ENCODE results near the gene STK33.
A peak's percentile ranks its signal among the peaks of the same experiment; 100 is the strongest.

The STK33 gene

DNA sequence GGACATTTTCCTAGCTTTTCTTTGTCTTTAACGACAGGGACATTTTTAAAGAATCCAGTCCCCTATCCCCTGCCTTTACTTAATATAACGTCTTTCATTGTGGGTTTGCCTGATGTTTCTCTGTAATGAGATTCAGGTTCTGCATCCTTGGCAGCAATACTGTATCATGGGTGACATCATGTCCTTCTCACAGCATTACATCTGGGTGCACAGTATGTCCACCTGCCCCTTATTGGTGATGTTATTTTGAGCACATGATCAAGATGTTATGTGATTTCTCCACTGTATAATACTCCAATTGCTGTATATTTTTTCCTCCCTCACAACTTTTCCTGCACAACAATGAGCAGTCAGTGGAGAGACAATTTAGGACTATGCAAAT lies 9.7 kb upstream of the STK33 start:
- no peak for DNase-seq (ENCODE audit: low read depth)

DNA sequence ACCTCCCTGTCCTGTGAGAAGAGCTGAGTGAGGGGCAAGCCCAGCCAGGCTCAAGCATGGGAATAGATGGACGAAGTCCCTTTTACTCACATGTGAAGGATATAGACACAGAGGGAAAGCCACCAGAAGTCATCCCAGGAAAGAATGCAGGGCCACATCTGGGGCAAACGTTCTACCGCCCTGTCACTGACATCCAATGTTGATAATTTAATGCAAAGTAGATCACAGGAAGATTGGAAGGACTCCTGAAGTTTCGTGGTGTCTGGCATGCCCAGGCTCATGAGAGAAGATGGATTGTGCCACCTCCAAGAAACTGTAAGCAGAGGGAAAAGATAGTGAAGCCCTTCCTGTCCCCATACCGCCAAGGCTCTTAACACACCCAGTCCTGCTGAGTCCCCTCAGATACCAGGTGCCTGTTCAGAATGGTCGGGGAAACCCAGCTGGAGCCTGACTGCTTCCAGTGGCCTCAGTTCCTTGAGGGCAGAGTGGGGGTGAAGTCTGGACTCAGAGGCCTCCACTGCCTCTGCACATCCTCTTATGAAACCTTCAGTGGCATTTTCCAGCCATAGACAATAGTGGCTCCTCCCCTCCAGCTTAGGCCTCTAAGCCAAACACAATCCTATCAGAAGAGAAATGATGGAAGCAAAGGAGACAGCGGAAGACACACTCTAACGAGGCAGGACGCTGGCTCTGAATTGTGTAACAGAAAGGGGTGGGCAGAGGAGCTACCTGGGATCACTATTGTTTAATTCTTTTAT lies 7.5 kb upstream of the STK33 start:
- DNase-seq (ENCODE audit: low read depth) = no peak

DNA sequence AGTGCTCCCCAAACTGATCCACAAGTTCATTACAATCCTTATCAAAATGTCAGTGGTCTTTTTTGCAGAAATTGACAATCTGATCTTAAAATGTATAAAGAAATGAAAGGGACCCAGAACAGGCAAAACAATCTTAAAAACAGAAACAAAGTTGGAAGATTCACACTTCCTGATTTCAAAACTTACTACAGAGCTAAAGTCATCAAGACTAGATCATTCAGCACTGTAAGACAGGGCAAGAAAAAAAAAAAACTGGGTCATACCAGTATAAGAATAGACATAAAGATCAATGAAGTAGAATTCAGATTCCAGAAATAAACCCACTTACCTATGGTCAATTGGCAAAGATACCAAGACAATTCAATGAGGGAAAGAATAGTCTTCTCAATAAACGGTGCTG lies 4.5 kb upstream of the STK33 start:
- no peak for DNase-seq (ENCODE audit: low read depth)

DNA sequence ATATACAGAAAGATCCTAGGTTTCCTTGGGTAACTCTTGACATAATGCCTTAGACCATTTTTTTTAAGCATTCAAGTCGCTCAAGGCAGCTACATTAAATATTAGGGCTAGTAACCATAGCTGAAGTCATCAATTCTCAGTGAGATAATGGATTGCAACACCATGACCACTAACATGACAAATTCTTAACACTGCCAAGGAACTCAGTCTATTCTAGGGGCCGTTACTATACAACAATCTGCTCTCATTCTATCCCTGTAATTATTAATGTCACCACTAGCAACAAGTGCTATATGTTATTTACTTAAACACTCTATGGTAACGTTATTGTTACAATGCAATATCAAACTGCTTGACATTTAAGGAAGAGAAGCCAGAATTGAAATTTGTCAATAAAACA lies 3.2 kb upstream of the STK33 start:
- DNase-seq (ENCODE audit: low read depth) = peak; percentile 37

DNA sequence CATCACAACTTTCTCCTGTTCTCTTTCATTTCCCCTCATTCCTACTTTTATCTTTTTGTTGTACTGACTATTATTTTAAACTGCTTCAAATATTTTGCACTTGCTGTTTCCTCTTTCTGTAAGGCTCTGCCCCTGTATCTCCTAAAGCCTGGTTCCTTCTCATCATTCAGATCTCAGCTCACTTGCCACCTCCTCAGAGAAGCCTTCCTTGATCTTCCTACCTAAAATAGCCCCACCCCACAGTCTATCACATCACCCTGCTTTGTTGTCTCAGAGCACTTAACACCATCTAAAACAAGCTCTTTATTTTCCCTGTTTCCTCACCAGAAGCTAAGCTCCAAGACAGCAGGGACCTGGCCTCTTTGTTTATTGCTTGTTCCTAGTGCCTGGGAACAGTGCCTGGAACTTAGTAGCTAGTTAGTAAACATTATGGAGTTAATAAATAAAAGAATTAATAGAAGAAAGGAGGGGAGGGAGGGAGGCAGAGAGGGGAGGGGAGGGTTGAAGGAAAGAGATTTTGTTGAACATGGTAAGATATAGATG lies 2.5 kb upstream of the STK33 start:
- DNase-seq (ENCODE audit: low read depth) = no peak

DNA sequence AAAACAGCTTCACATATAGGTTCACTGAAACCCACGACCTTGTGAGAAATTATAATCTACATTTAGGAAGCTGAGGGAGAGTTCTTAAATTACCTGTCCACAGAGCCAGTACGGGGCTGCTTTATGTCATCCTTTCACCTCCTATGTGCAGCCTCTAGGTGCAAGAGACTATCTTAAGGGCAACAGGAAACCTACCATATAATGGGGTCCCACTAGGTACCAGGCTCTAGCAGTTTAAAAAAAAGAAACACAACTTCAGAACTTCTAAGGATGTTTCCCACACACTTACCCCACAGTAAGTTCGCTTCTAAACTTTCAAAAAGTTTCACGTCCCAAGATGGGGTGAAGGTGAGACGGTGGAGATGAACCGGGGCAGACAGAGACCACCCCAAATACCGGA lies 573 bp downstream of the STK33 start:
- DNase-seq (ENCODE audit: low read depth) = no peak

DNA sequence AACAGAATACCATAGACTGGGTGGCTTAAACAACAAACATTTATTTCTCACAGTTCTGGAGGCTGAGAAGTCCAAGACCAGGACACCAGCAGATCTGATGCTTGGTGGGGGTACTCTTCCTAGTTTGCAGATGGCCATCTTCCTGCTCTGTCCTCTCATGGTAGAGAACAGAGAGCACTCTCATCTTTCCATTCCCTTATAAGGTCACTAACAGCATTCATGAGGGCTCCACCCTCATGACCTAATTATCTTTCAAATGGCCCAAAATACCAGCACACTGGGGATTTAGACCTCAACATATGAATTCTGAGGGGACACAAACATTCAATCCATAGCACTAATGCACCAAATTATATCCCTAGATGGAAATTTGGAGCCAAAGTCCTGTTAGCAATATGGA lies 6.1 kb downstream of the STK33 start:
- DNase-seq (ENCODE audit: low read depth) = no peak

DNA sequence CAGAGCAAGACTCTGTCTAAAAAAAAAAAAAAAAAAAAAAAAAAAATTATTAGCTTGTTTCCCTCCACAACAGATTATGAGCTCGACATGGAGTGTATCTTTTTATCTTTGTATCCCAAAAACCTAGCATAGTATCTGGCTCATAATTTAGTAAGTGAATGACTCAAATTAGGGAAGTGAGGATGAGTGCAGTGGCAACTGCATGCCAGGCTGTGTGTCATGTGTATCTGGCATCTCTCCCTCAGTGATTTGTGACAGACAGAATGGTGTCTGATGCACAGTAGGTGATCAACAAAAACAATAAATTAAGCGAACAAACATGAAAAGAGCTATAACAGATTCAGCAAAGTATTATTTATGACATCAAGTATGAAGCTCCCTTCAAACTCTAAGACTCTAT lies 7.2 kb downstream of the STK33 start:
- DNase-seq (ENCODE audit: low read depth) = no peak

DNA sequence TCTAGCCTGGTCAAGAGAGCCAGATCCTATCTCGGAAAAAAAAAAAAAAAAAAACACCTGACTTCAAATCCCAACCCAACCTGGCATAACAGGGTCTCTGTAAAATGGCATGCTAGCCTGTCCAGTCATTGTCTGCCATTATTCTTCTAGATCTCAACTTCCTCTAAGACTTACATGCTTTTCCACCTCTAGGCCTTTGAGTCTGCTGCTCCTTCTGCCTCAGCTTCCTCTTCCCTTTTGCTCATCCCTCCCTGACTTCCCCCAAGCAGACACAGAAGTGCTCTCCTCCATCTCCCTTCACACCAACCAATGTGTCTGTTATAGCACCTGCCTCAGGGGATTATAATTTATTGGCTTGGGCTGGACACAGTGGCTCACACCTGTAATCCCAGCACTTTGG lies 7.8 kb downstream of the STK33 start:
- no peak for DNase-seq (ENCODE audit: low read depth)

DNA sequence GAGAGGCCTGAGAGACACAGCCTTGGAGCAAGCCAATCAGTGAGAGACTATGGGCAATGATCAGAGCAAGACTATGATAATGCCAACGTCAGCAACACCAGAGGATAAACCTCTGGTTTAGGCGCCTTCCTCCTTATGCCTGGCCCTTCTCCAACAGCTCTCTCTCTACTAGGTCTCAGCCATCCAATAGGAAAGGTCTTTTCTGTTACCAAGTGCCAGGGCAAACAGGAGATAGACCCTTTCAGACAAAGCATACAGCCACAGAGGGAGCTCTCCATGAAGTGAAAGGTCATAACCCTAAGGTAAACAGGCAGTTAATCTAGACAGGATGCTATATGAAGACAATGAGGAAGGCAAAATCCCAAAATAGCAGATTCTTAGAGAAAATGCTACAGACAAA lies 9.5 kb downstream of the STK33 start:
- no peak for DNase-seq (ENCODE audit: low read depth)

DNA sequence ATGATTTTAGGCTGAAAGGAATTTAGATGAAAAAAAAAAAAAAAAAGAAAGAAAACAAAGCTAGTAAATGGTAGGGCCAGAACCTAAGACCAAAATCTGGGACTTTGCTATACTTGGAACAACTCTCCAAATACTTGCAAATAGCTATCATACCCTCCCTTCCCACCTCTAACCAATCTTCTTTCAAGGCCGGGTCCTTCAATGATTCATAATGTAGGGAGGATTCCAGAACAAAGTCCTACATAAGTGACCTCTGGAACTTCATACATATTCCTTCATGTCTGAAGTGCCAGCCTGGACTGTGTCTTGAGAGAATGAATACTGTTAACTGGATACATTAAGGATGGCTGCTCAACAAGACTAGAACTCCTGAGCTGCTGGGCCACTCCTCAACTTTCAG lies 9.9 kb downstream of the STK33 start:
- DNase-seq (ENCODE audit: low read depth) = no peak

DNA sequence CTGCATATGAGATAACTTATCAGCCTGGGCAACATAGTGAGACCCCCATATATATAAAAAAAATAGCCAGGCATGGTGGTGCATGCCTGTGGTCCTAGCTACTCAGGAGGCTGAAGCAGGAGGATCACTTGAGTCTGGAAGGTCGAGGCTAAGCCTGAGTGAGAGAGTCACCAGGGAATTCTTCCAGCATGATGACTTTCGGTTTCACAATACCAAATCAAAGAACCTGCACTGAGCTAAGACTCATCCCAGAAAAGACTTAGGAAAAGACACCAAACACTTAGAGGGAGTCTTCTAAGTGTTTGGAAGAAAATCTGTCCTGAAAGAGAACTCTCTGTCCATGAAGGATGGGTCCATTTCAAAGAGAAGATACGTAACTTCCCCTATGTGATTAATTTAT lies 12.7 kb downstream of the STK33 start:
- DNase-seq (ENCODE audit: low read depth) = no peak

DNA sequence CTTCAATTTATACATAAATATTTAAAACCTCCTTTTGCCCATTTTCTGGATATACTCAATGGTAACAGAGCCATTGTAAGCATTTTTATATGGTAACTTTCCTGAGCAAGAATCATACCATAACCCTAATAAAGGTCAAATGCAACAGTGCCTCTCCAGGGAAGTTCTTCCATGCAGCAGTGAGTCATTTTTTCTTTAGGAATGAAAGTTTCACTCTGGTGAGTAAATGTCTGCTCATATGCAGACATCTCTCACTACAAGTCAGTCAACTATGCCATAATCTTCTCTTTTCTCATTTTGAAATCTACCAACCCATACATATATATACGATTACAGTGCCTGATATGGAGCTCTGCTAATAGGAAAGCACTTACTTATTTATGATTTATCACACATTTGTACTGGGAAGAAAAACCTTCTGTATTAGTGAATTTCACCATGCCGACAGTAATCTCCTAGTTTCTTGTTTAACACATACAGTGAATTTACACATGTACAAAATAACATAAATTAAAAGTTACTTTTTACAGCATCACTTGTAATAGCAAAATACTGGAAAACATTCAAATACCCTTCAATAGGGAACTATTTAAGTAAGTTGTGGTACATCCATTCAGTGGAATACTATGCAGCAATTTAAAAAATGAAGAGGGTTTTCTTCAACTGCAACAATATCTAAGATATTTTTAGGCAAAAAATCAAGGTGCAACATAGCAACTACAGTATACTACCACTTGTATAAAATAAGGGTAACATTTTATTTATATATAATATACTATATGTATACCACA lies 16.0 kb downstream of the STK33 start:
- no peak for DNase-seq (ENCODE audit: low read depth)

DNA sequence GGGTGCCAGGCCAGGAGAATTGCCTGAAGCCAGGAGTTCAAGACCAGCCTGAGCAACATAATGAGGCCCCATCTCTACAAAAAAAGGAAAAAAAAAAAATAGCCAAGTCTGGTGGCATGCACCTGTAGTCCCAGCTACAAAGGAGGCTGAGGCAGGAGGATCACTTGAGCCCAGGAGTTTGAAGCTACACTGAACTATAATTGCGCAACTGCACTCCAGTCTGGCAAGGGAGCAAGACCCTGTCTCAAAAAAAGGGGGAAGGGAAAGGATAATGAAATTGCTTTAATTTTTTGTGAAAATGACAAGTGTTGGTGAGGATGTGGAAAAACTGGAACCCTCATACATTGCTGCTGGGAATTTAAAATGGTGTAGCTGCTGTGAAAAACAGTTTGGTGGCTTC lies 19.2 kb downstream of the STK33 start:
- DNase-seq (ENCODE audit: low read depth) = no peak

DNA sequence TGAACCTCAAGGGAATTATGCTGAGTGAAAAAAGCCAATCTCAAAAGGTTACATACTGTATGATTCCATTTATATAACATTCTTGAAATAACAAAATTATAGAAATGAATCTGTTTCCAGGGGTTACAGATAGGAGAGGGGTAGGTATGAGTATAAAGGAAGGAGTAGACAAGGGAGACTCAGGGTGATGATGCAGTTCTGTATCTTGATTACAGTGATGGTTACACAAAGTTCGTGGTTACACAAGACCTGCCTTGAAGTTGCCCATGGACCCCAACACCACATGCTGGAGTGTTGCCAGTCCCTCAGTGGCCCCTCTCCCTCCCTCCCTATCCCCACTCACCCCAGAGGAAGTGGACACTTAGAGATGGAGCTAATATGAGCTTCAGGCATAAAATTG lies 20.3 kb downstream of the STK33 start:
- DNase-seq (ENCODE audit: low read depth) = no peak

DNA sequence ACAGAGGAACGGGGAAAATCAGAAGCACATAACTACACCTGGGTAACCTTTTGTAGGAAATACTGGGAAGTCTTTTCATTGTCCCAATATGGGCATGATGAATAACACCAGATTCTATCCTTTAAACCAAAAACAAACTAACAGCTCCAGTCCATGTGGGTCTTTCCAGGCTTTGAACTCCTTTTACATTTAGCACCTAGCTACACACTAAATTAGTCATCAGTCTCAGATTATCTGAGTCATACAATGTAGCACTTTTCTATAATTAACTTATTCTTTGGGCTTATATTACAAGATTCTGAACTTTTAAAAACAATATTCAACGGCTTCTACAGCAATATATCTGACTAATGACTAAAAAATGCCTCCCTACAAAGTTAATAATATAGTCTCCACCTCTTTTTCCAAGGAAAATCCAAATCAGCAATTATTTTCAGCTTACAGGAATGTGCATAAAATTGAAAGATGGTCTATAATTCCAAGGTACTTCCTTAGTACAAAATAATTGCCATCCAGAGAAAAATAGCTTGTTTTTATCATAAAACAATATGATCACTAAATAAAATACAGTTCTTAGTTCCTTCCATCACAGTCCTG lies 26.3 kb downstream of the STK33 start:
- DNase-seq (ENCODE audit: low read depth) = no peak

DNA sequence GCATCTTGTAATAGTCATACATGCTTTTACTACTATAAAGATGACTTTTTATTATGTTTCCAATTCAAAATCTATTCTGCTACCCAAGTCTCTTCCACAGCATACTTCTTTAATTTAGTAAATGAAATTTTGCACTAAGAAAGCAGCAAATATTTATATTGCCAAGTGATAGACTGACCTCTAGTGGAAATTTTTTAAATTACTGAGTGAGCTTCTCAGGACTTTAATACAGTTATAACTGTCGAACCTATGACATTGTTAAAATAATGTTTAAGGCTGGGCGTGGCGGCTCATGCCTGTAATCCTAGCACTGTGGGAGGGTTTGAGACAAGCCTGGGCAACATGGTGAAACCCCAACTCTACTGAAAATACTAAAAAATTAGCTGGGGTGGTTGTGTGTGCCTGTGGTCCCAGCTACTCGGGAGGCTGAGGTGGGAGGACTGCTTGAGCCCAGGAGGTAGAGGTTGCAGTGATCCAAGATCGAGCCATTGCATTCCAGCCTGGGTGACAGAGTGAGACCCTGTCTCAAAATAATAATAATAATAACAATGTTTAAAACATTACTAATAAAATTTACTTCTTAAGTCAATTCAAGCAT lies 27.3 kb downstream of the STK33 start:
- no peak for DNase-seq (ENCODE audit: low read depth)

DNA sequence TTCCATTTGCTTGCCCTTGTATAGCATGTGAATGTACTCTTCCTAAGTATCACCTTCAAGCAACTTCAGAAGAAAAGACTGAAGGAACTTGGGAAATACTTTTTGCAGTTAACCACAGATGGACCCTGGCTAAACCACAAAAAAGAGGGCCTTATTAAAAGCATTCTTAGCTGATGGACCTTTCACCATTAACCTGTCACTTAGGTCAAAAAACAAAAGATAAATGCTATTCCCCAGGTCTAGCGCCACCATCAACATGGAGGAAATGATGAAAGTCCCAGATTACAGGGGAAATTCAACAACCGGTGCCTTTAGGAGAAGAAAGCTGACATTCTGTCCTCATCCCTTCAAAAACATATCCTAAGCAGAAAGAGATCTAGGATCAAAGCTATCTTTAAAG lies 29.5 kb downstream of the STK33 start:
- no peak for DNase-seq (ENCODE audit: low read depth)

DNA sequence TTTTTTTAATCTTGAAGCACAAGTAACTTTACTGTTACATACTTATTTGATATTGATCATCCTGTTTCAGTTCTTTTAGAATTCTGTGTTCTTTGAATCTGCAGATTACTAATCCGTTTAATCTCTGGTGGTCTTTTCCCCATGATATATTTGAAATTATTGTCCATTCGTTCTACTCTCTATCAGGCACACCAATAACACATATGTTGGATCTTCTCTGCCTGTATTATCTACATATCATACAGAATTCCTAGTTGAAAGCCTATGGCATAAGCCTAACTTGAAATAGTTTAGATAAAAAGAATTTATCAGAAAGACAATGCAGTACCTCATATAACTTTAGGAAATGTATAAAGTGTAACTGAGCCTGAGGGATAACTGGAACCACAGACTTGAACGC lies 32.6 kb downstream of the STK33 start:
- DNase-seq (ENCODE audit: low read depth) = no peak

DNA sequence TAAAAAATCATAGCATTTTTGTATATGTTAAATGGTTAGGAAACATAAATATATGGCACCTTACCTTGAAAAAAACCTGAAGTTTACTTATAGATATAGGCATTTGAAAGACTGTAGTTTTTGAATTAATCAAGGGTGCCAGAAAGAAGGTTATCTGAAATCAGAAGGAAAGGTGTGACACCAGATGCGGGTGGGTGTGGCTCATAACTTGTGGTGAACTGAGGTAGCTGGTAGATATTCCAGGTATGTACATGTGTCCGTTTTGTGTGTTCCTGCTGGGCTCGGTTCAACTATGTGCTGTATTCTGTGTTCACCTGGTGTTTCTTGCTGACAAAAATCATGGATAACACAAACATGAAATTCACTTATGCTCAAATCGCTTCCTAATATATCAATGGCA lies 35.6 kb downstream of the STK33 start:
- no peak for DNase-seq (ENCODE audit: low read depth)

DNA sequence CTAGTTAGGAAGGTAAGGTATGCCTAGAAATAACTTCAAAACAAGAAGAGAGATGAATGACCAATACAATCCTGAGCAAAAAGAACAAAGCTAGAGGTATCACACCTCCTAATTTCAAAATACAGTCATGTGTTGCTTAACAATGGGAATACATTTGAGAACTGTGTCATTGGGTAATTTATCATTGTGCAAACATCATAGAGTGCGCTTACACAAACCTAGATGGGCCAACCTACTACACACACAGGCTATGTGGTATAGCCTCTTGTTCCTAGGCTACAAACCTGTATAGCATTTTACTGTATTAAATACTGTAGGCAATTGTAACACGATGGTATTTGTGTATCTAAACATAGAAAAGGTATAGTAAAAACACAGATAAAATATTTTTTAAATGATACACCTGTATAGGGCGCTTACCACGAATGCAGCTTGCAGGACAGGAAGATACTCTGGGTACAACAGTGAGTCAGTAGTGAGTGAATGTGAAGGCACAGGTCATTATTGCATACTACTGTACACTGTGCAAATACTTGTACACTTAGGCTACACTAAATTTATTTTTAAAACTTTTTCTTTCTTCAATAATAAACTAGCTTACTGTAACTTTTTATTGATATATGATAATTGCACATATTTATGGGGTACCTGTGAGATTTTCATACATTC lies 48.2 kb downstream of the STK33 start:
- no peak for DNase-seq (ENCODE audit: low read depth)

DNA sequence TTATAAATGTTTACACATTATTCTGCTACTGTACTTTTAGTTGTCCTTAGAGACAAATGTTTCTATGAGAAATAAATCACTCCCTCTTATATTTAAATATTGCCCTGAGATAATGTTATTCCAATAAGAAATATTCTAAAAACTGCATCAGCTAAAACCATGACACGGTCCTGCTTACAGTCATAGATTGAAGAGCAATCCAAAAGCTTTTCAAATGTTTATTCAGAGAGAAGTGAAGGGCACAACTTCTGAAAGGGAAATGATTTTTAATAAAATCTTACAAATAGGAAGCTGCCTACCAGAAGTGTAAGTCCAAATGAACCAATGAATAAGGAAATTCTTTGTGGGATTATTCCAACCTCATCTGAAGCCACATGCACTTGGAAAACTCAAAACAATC lies 49.2 kb downstream of the STK33 start:
- DNase-seq (ENCODE audit: low read depth) = no peak
